K562 (cell line): ENCODE results near the gene TRA2B. TPM values are rescaled to one million over a fixed set of nuclear protein-coding genes. Genes with fewer than 3 reads are reported as not detected.

Experiments used
- BACH1 ChIP-seq: fragments of 200-800 bp; sonication (Bioruptor generic); IDR thresholded peaks from 2 replicates; pipeline ENCODE4 v1.6.1; 2016; ENCODE audit warnings: missing genetic modification characterization, missing compliant biosample characterization
- BRCA1 ChIP-seq, 2 experiments: fragments of 450-650 bp in 1 of 2; sonication (generic) in 1 of 2; formaldehyde crosslinking in 1 of 2; IDR thresholded peaks; 2 replicates each; pipeline versions ENCODE4 v1.5.0 to v1.6.1; 2017 to 2020; ENCODE audit warnings: mild to moderate bottlenecking in 1 of 2, missing genetic modification reagents in 1 of 2
- CBX1 ChIP-seq: sonication (generic); IDR thresholded peaks from 2 replicates; pipeline ENCODE4 v1.6.1; 2016; ENCODE audit warnings: antibody characterized with exemption, low read depth, mild to moderate bottlenecking
- CTBP1 ChIP-seq: fragments of 450-650 bp; IDR thresholded peaks from 2 replicates; pipeline ENCODE4 v1.6.1; 2016; ENCODE audit warnings: borderline replicate concordance
- DEAF1 ChIP-seq: fragments of 450-650 bp; formaldehyde crosslinking; IDR thresholded peaks from 2 replicates; pipeline ENCODE4 v1.4.0; 2020; ENCODE audit warnings: mild to moderate bottlenecking, moderate library complexity
- HMGXB4 ChIP-seq: sonication (generic); formaldehyde crosslinking; IDR thresholded peaks from 2 replicates; pipeline ENCODE4 v1.8.1; 2023; ENCODE audit warnings: mild to moderate bottlenecking, missing genetic modification reagents
- KLF1 ChIP-seq: fragments of 450-650 bp; IDR thresholded peaks from 2 replicates; pipeline ENCODE4 v1.6.1; 2016; ENCODE audit warnings: missing genetic modification characterization, missing compliant biosample characterization
- NR2F6 ChIP-seq: fragments of 450-650 bp; formaldehyde crosslinking; IDR thresholded peaks from 2 replicates; pipeline ENCODE4 v1.4.0; 2020; ENCODE audit warnings: mild to moderate bottlenecking
- PCBP1 ChIP-seq: fragments of 200-400 bp; formaldehyde crosslinking; IDR thresholded peaks from 2 replicates; pipeline ENCODE4 v1.6.1; 2018; ENCODE audit warnings: mild to moderate bottlenecking, low read depth, low read length; ENCODE audit not compliant: poor library complexity, severe bottlenecking
- POLR3G ChIP-seq: IDR thresholded peaks from 2 replicates; pipeline ENCODE4 v1.6.1; 2011; ENCODE audit not compliant: insufficient read length, insufficient replicate concordance; ENCODE audit errors: extremely low read depth
- RFX5 ChIP-seq: IDR thresholded peaks from 2 replicates; pipeline ENCODE4 v1.6.1; 2011; ENCODE audit warnings: low read depth, mild to moderate bottlenecking, improper control_type of control experiment, low read length
- TCF7 ChIP-seq: sonication (generic); IDR thresholded peaks from 2 replicates; pipeline ENCODE4 v1.6.1; 2016; ENCODE audit warnings: antibody characterized with exemption, borderline replicate concordance
- USF1 ChIP-seq: sonication (generic); formaldehyde crosslinking; IDR thresholded peaks from 2 replicates; pipeline ENCODE4 v1.9.0; 2022; ENCODE audit warnings: mild to moderate bottlenecking, missing genetic modification reagents
- USF2 ChIP-seq: sonication (generic); formaldehyde crosslinking; IDR thresholded peaks from 2 replicates; pipeline ENCODE4 v1.5.0; 2020; ENCODE audit warnings: missing genetic modification reagents
- YY1 ChIP-seq, 3 experiments: IDR thresholded peaks; 2 replicates each; pipeline ENCODE4 v1.6.1; 2011; ENCODE audit warnings: low read length in 2 of 3, mild to moderate bottlenecking in 2 of 3, moderate library complexity in 2 of 3, borderline replicate concordance in 1 of 3, control low read depth in 1 of 3, low read depth in 1 of 3; ENCODE audit not compliant: insufficient read depth in 3 of 3, insufficient replicate concordance in 2 of 3, control insufficient read depth in 1 of 3, insufficient read length in 1 of 3; ENCODE audit errors: extremely low read depth in 1 of 3
- ZBTB5 ChIP-seq: fragments of 450-650 bp; IDR thresholded peaks from 2 replicates; pipeline ENCODE4 v1.6.1; 2017; ENCODE audit warnings: antibody characterized with exemption
- ZNF224 ChIP-seq: sonication (generic); formaldehyde crosslinking; IDR thresholded peaks from 2 replicates; pipeline ENCODE4 v1.8.0; 2022; ENCODE audit warnings: mild to moderate bottlenecking, missing genetic modification reagents
- ZNF551 ChIP-seq: fragments of 250-450 bp; sonication (Bioruptor Pico); IDR thresholded peaks from 2 replicates; pipeline ENCODE4 v1.5.0; 2021; ENCODE audit warnings: mild to moderate bottlenecking, moderate library complexity
- polyA plus RNA-seq, 8 experiments: library from polyadenylated mRNA; depleted of rRNA in 4 of 8; stranded (reverse) in 5 of 8; unstranded in 3 of 8; fragments of >200 nt; fragmentation: Nextera tagmentation in 2 of 8; fragmentation: Illumina TruSeq in 1 of 8; extraction: Ambion mirVana in 2 of 8; extraction: Trizol in 1 of 8; gene quantifications; 2 replicates each; pipeline versions ENCODE4 v1.2.1 to v1.2.3, GENCODE V29; 2011 to 2014; ENCODE audit warnings: inconsistent platforms in 1 of 8, missing spikeins in 1 of 8
- total RNA-seq, 7 experiments: library from RNA; depleted of rRNA in 6 of 7; stranded (reverse); fragments of >200 nt in 6 of 7; fragmentation: Illumina TruSeq in 2 of 7; extraction: Trizol in 2 of 7; gene quantifications; 2 replicates each; pipeline versions ENCODE4 v1.2.1 to v1.2.3, GENCODE V29; 2011 to 2021; ENCODE audit warnings: low replicate concordance in 1 of 7

Gene TRA2B
- total and polyA plus RNA-seq, 9 of the 15 experiments (the other 6 are each of a cell fraction or from before 2014, with no cell fraction given), result 105 to 411 (median 278) TPM

GRCh38 chr3:185912929-185913901 lies 24.6 kb downstream of the TRA2B start (continued):
- no peak for TF ChIP-seq KLF1 (tag)
- TF ChIP-seq NR2F6, result no peak
- TF ChIP-seq USF2, result no peak
- no peak for TF ChIP-seq ZBTB5
- no peak for TF ChIP-seq BRCA1 (IDR thresholded peaks at IDR 0.05)
- no peak for TF ChIP-seq BRCA1 (CRISPR knock-in tag; IDR thresholded peaks at IDR 0.05)
- TF ChIP-seq CBX1, result no peak
- TF ChIP-seq ZNF551, result no peak
- no peak for TF ChIP-seq DEAF1
- no peak for TF ChIP-seq HMGXB4 (CRISPR knock-in tag)
- no peak for TF ChIP-seq BACH1 (tag)
- no peak for TF ChIP-seq USF1 (CRISPR knock-in tag)
- no peak for TF ChIP-seq ZNF224 (CRISPR knock-in tag)
- TF ChIP-seq CTBP1, result no peak
- no peak for TF ChIP-seq TCF7
- no peak for TF ChIP-seq RFX5
- TF ChIP-seq POLR3G, result no peak
- no peak for TF ChIP-seq PCBP1
- no peak for TF ChIP-seq YY1 (IDR thresholded peaks at IDR 0.05; ENCODE audit: borderline replicate concordance in 1 of 3, control insufficient read depth in 1 of 3, extremely low read depth in 1 of 3, insufficient read depth in 3 of 3, insufficient read length in 1 of 3, insufficient replicate concordance in 2 of 3, low read depth in 1 of 3, low read length in 2 of 3)
